Activated T-cell treated with anti-CD3 and anti-CD28 coated beads for 4 hours (primary cell): ENCODE data around the gene ATP2B2.

Experiments
- DNase-seq: peaks from one replicate; pipeline ENCODE4 v3.0.0-alpha.2; 2020

The ATP2B2 gene

DNA sequence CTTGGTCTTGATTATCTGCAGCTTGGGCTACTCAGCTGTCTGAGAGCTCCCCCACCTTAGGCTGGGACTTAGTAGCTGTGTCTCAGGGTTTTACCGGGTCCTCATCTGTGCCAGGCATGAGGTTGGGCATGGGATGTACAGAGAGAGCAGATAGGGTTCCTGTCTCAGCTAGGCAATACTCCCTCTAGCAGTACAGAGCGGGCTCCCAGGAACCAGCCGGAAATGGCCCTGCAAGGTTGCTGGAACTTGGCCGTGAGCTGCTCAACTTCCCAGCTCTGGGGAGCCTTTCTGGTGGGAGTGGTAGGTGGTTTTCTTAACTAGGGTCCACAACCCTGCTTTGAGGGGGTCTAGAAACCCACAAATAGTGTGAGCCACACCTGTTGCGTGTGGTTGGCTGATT is 58.3 kb downstream of the ATP2B2 start:
- no peak for DNase-seq

DNA sequence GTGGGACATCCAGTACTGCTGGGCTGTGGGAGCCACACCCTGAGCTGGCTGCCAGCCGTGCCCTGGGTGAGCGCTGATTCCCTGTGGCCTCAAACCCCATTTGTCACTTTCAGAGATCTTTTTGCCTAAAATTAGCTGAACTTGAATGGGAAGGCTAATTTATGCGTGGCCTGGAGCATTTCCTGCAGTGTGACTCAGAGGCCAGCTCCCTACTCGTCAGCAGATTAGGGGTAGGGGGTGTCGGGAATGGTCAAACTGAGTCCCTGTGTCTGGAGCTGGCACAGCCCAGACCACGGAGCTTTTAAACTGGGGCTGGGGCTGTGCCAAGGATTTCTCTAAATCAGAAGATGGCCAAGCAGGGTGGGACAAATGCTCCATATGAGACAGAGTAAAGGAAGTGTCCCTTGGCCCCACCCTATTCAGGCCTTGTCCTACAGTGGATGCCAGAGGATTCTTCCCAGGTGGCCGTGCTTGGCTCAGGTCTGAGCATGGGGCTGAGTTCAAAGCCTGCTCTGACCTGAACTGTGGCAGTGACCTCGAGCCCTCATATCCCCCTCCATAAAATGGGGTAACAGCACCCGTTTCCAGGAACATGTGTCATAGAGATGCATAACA is 59.7 kb downstream of the ATP2B2 start:
- DNase-seq: no peak

DNA sequence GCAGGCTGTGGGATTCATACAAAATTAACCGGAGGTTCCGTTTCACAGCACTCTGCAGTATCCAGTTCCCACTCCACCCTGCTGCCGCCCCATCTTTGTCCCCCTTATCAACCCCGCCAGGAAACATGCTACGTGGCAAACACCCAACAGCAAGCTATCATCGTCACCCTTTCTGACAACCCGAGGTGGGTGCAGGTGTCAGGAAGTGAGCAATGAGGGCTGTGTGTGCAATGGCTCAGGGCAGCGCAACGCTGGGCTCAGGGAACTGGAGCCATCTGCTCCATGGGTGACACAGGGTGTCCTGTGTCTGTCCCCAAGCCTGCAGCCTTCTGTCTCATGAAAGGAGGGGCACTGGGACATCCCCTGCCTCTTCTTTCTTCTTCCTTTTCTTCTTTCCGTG is 60.9 kb downstream of the ATP2B2 start:
- DNase-seq: no peak

DNA sequence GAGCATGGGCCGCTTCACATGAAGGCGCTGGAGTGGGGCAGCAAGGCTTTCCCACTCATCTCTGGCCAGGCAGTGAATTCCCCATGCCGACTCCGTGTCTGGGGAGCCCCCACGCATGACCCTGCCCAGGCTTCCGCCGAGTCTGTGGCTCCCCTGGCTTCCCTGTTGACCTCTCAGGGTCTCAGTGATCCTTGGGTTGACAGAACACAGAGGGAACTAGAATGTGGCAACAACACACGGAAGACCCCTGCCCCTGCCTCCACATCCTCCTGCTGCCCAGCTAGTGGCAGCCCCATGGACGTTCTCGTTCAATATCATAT is 61.3 kb downstream of the ATP2B2 start:
- no peak for DNase-seq

DNA sequence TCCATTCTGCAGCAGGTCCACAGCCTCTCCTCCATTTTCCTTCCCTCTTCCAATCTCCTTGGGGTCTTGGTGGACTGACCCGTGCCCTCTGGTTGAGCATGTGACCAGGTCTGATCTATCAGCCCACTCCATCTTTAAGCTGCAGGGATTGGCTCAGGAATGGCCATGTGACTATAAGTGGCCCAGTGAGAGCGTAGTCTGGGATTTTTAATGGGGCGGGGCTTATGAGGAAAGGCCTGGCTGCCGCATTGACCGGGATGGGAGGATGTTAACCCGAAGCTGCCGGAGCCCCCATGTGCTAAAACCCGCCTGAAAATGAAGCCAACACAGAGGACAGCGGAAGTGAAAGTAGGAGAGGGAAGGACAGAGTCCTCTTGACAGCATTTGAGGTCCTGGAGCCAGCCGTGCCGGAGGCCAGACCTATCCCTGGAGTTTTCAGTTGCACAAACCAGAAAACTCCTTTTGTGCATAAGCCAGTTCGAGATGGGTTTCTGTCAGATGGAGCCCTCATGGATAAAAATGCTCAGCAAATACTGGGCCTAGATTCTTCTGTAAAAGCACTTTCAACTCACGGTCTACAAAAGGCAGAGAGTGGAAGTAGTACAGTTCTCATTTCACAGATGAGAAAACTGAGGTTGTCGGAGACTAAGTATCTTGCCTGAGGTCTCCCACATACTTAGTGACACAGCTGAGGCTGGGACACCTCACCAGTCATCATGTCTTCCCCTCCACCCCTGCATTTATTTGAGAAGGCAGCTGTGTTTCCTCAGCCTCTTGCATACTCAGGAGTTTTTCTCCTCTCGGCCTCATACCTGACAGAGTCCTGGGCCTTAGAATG is 61.9 kb downstream of the ATP2B2 start:
- no peak for DNase-seq

DNA sequence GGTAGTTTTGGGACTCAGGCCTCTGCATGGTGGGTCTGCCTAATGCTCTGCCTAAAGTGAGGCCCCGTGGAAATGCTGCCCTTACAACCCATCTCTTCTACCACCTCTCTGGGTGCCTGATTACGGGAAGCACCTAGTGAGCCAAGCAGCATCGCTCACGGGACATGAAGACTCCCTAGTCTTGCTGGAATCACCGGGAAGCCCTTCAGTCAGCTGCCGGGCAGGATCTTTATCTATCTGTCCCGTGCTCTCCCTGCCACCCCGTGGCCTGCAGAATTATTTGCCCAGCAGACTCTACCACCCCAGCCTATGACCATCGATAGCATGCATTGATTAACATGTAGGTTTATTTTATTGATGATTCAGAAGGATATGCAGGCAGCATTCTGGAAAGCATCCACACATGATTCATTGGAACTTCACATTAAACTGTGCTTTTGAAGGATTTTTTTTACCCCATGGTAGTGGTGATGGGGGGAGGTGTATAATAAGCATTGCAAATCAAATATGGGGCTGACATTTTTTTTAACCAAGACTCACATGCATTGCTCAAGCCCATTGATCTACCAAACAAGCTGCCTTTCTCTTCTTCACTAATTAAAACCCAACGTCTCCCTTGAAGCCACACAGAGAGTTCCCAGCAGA is 63.1 kb downstream of the ATP2B2 start:
- no peak for DNase-seq

DNA sequence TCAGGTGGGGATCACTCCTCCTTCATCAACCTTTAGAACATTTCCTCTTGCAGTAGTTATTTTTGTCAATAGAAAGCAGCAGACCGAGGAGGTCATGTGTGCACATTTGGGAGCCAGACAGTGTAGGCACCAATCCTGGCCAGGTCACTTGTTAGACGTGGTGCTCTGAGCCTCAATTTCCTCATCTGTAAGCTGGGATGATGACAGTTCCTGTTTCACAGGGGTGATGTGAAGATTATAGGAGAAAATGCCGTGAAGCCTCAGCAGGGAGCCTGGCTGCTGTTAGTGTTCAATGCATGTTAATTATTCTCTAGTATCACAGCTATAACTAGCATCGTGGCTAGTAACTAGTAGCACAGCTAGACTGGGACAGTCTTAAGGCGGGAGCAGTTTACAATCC is 64.7 kb downstream of the ATP2B2 start:
- DNase-seq: no peak

DNA sequence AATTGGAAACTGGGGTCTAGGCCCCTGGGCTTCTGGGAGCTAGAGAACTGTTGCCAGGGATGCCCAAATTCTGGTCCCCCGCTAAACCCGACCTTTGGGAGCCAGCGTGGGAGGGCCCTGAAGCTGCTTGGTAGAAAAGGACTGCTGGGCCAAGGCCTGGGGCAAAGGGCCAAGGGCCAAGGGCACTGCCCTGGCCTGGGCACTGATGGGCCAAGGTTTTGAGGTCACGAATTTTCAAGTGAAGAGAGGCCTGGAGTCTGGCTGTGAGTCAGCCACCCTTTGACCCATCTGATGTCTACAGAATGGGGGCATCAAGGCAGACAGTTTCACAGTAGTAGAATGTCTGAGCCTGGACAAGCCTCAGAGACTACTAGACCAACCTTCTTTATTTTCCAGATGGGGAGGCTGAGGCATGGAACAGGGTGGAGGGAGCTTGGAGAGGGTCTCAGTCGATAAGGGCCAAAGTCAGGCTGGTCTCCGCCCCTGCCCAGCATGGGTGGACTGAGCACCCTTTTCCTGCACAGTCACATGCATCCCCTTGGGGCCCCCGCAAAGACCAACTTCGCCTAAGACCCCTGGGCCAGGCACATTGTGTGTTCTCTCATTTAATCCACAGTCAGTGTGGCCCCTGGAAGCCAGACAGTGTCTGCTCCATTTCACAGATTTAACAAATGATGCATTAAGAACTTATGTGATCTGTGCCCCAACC is 66.3 kb downstream of the ATP2B2 start:
- no peak for DNase-seq

DNA sequence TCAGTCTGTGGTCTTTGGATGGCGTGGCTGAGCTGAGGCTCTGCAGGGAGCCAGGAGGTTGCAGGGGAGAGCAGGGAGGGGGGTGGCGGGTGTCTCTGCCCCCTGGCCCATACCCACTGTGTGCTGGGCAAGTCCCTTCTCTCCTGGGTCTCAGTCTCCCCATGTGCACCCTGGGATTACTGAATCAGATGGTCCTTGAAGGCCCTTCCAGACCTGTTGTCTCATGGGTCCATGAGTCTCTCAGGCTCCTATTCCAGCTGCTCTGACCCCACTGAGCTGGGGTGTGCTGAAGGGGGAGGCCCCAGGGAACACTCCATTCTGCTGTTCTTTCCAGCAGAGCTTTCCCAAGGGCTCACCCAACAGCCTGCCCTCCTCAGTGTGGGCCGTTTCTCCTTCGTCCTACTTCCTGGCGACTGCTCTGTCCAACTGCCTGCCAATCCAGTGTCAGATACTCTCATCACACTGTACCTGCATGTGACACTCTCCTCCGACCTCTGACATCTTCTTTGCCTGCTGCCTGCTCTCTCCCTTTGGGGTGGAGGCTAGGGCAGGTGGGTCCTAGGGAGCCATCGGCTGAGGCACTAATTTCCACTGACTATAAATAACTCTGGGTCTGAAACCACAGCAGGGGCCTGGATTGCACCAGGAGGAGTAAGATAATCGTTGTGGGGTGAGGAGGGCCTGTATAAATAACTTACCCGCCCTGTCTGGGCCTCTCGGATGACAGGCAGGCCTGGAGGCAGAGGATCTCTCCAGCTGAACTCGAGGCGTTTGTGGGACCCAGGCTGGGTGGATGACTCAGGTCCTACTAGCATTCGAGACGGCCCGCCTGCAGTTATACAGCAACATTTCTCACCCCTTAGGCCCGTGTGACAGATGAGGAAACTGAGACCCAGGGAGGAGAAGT is 67.1 kb downstream of the ATP2B2 start:
- no peak for DNase-seq

DNA sequence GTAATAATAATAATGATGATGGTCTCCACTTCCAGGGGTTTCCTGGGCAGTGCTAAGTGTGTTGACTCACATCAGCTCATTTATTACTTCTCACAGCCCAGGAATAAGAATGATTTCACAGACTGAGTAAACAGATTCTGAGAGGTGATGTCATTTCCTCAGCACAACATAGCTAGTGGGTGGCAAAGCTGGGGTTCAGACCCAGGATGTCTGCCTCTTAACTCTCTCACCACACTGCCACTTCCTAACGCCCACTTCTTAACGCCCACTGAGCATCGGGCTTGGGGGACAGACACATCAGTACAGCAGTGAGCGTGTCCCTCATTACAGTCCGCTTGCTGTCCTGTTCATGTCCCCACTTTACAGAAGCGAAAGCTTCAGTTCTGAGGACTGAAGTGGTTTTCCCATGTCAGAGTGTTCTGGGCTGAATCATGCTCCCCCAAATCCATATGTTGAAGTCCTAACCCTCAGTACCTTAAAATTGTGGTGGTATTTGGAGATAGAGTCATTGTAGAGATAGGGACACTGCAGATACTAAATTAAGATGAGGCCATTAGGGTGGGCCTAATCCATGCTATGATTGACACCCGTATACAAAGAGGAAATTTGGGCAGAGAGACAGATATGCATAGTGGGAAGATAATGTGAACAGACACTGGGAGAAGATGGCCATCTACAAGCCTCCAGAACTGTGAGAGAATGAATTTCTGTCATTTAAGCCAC is 68.0 kb downstream of the ATP2B2 start:
- DNase-seq: peak; percentile 81

DNA sequence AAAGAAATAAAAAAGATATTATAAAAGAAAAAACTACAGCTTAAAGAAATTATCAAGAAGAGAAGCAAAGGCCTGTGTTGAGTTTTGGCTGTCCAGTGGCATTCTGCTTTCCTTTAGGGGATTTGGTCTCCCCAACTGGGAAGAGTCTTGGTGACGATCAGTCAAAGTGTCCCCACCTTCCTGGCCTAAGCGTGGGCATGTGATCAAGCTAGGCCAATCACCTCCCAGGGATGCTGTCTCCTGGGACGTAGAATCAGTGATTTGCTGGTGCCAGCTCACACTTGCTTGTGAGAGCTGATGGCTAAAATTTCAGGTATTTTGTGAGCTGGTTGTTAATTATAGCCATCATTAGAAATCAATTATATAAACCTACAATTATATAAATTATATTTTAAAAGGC is 69.5 kb downstream of the ATP2B2 start:
- no peak for DNase-seq

DNA sequence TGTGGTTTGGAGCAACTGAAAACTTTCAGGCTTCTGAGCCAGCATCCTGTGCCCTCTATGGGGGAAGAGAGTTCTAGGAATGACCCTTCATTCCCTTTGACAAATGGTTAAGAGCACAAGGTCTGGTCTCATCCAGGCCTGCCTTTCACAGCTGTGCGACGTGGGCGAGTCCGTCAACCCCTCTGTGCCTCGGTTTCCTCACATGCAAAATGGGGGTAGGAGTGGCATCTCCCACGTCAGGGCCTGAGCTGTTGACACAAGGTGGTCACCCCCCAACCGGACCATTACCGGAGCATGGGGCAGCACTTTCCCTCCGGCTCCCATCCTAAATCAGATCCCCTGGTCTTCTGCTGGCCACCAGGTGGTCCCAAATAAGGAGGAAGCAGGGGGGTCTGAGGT is 70.4 kb downstream of the ATP2B2 start:
- DNase-seq: no peak

DNA sequence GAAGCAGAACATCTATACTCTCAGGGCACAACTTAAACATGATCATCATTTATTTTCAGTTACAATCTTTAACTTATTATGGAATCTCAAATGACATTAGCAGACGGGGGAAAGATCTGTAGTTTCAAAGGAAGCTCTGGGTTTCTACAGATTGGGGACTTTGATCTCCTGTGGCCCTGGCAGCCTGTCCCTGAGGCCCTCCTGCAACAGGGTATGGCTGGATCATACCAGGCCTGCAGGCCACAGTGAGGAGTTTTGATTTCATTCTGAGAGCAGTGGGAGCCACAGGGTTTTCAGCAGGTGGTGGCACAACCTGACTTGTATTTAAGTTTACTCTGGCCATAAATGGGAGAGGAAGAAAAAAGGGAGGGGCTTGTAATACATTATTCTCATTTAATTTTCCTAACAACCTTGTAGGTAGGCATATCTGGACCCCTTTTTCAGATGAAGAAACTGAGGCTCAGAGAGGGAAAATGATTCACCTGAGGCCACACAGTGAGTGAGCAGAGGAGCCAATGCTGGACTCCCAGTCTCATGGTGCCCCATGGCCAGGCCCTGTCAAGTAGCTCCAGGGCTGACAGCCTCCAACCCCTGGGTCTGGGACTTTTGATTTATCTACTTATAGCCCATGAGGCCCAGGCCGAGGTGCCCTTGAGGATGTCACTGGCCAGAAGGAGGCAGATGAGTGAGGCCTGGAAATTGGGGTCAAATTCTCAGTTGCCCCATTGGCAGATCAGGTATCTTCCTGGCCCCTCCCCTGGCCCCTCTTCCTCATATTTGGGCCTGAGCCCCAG is 71.0 kb downstream of the ATP2B2 start:
- DNase-seq: no peak

DNA sequence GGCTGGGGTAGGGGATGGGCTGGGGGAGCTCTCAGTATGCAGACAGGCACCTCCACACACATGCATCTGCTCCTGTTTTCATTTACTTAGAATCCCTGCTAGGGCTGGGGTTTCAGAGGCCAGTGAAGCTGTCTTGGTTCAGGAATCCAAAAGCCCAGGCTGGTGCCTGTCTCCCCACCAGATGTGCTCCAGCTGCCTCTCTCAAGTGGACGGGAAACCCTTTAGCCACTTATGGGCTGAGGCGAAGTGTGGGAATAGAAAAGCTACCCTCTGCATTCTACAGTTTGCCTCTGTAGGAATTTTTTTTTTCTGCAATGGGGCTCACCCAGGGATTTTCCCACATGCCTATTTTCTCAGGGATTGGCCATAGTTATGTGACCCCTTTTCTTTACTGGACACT is 72.5 kb downstream of the ATP2B2 start:
- no peak for DNase-seq

DNA sequence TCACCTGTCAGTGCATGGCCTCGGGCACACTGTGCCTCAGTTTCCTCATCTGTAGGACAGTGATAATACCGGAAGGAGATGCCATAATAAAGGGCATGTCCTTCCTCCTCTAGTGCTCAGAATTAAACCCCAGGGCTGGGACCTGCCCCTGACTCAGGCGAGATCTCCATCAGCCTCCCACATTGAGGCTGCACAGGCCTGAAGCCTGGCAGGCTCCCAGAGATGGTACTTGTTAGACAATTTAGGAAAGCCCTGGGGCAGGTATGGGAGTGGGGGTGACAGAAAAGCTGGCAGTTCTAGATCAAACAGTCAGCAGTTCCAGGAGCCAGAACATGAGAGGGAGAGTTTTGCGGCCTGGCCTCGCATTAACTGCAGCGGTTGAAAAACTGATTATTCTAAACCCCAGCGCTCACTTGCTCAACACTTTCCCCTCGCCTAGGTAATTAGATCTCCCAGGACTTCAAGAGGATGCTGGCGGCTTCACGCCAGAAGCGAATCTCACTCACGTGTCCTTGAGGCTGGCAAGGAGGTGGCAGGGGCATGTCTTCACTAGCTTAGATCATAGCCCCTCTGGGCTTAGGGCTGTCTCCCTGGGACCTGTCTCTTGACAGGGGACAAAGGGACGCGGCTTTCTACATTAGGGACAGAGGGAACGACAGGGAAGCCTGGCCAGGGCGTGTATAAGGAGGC is 73.1 kb downstream of the ATP2B2 start:
- no peak for DNase-seq

DNA sequence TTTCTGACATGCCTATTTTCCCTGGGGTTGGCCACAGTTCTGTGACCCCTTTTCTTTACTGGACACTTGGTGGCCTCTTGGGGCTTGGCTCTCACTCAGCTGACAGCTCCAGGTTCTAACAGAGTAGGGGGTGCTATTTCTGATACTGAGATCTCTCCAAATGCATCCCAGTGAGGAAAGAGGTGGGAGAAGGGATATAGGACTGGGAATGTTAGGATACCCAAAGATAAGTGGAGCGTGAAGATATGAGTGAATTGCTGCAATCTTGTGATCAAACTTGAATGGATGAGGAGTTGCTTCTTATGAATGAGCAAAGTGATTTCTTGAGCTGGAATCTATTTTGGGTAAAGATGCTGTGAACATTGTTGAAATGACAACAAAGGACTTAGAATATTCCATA is 74.6 kb downstream of the ATP2B2 start:
- no peak for DNase-seq

DNA sequence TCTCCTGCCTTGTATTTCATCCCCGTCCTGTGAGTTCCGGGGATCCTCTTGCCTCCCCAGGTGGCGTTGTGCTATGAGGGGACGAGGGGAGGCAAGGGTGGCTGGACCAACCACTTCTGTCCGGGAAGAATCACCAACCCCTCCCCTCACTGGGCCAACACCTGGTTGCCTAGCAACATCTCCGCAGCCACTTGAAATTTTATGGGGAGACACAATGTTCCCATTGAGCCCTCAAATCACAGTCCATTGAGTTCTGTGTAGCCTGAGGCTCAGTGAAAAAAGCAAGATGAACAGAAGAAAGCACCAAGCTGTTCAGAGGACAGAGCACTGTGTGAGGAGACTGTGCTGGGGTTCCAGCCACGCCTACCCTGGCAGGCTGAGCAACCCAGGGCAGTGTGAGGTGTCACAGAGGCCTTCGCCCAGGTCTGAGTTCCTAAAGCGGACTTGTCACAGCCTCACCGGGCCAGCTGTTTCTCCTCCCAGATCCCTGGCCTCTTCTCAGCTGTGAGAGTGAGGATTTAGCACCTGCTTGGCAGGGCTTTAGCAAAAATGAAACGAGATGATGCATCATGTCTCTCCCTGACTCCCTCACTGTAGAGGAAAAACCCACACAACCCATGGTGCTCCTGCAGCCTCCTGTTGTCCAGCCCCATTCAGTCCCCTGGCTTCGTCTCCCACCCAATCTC is 76.8 kb downstream of the ATP2B2 start:
- no peak for DNase-seq

DNA sequence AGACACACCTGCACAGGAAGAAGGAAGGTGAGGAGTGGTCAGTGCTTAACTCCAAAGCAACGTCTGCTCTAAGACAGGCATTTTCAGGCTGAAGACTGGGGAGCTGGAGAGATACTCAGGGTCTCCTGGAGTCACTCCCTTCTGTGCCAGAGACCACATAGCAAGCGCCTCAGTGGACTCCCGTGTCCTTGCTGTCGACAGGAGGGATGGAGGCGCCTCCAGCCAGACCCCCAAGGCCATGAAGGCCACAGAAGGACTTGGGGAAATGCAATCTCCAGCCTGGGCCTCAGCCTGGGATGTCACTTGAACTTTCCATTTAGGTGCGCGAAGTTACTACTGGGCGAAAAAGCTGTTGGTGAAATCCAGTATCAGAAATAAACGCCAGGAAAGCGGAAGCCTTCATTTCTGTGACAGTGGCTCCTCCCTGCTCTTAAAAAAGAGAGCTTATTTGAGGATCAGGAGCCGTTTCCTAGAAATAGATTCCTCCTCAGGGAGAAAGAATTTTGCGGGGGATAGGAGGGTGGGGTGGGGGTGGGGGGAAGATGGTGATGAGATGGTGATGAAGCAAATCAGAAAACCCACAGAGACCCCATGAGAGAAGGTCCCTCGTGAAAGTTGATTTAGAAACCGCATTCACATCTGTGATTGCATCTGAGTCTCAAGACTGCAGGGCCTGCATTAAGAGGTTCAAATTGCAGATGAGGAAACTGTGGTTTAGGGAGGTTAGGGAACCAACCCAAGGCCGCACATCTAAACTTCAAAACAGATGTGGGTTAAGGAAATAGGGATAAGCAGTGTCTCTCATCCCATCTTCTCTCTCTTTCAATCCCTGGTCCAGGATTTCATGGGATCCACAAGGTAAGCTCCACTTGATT is 78.8 kb downstream of the ATP2B2 start:
- no peak for DNase-seq
